IMR-90 (cell line): ENCODE measurements around the gene TRPC4AP. TPM values are rescaled to one million over a fixed set of nuclear protein-coding genes. Genes with fewer than 3 reads are reported as not detected.
A peak's percentile ranks its signal among the peaks of the same experiment; 100 is the strongest.

Source experiments
- ATAC-seq: fragments of 200-7000 bp; cut with Tn5 transposase; 2 replicates; pipeline ENCODE4 v1.9.1; 2020; ENCODE audit warnings: low read depth, mild to moderate bottlenecking, moderate library complexity
- BruUV-seq: library from RNA; stranded (reverse); fragments of 400-500 nt; replicated peaks from 2 replicates; lab custom pipeline; 2021; lab: Mats Ljungman, UMichigan
- CTCF ChIA-PET: fragments of 300-600 bp; formaldehyde crosslinking; extraction: SDS; loops from one replicate; lab custom pipeline; 2021; ENCODE audit warnings: antibody characterized with exemption; lab: Yijun Ruan, JAX
- POLR2A ChIA-PET: fragments of 300-600 bp; sonication (Branson Sonifier 250); formaldehyde crosslinking; loops from one replicate; lab custom pipeline; 2022; ENCODE audit warnings: antibody characterized with exemption; ENCODE audit not compliant: unreplicated experiment; lab: Charles Lee
- DNase-seq: peaks from one replicate; pipeline ENCODE4 v3.0.0; 2013
- H2AFZ ChIP-seq: replicated peaks from 2 replicates; pipeline ENCODE3; 2013; ENCODE audit warnings: low read length, mild to moderate bottlenecking; ENCODE audit not compliant: poor library complexity
- H2AK5ac ChIP-seq: 2 replicates; pipeline ENCODE4 v1.6.1; 2013; ENCODE audit warnings: low read depth, low read length, inconsistent platforms
- H2AK9ac ChIP-seq: replicated peaks from 2 replicates; pipeline ENCODE3; 2013; ENCODE audit warnings: mild to moderate bottlenecking, low read depth, low read length, moderate library complexity; ENCODE audit not compliant: poor library complexity
- H2BK120ac ChIP-seq: 2 replicates; pipeline ENCODE4 v1.6.1; 2013; ENCODE audit warnings: low read depth, low read length, inconsistent platforms
- H2BK15ac ChIP-seq: 3 replicates; pipeline ENCODE4 v1.6.1; 2013; ENCODE audit warnings: low read depth, low read length, inconsistent platforms
- H2BK20ac ChIP-seq: 2 replicates; pipeline ENCODE4 v1.6.1; 2013; ENCODE audit warnings: low read depth, mild to moderate bottlenecking, inconsistent platforms, low read length, moderate library complexity
- H2BK5ac ChIP-seq: 2 replicates; pipeline ENCODE4 v1.6.1; 2013; ENCODE audit warnings: mild to moderate bottlenecking, low read depth, low read length, inconsistent platforms; ENCODE audit not compliant: poor library complexity, severe bottlenecking
- H3K14ac ChIP-seq: replicated peaks from 2 replicates; pipeline ENCODE4 v1.6.1; 2013; ENCODE audit warnings: low read depth, low read length, inconsistent platforms
- H3K18ac ChIP-seq: 2 replicates; pipeline ENCODE4 v1.6.1; 2013; ENCODE audit warnings: low read depth, low read length, control low read depth
- H3K23ac ChIP-seq: 2 replicates; pipeline ENCODE4 v1.6.1; 2013; ENCODE audit warnings: low read depth, low read length, inconsistent platforms
- H3K27ac ChIP-seq: 2 replicates; pipeline ENCODE4 v1.5.1; 2013; ENCODE audit warnings: mild to moderate bottlenecking, control low read depth, low read length; ENCODE audit not compliant: insufficient read depth
- H3K27me3 ChIP-seq: 2 replicates; pipeline ENCODE4 v1.6.1; 2013; ENCODE audit warnings: low read length; ENCODE audit not compliant: control insufficient read depth, insufficient read depth
- H3K36me3 ChIP-seq: 2 replicates; pipeline ENCODE4 v1.6.1; 2013; ENCODE audit warnings: low read length, mixed read lengths; ENCODE audit not compliant: control insufficient read depth, insufficient read depth
- H3K4ac ChIP-seq: 2 replicates; pipeline ENCODE4 v1.6.1; 2013; ENCODE audit warnings: low read depth, low read length, inconsistent platforms
- H3K4me1 ChIP-seq: 2 replicates; pipeline ENCODE4 v1.6.1; 2013; ENCODE audit warnings: low read length, mixed read lengths; ENCODE audit not compliant: control insufficient read depth, insufficient read depth
- H3K4me2 ChIP-seq: 2 replicates; pipeline ENCODE4 v1.6.1; 2013; ENCODE audit warnings: low read depth, mild to moderate bottlenecking, control low read depth, low read length, moderate library complexity
- H3K4me3 ChIP-seq: 2 replicates; pipeline ENCODE4 v1.5.1; 2013; ENCODE audit warnings: low read depth, mild to moderate bottlenecking, control low read depth, low read length, moderate library complexity; ENCODE audit not compliant: insufficient read depth
- H3K56ac ChIP-seq: 2 replicates; pipeline ENCODE4 v1.6.1; 2013; ENCODE audit warnings: low read length, inconsistent platforms; ENCODE audit not compliant: insufficient read depth; ENCODE audit errors: extremely low read depth
- H3K79me1 ChIP-seq, 2 experiments: 2 replicates each; pipeline ENCODE4 v1.6.1; 2013; ENCODE audit warnings: low read length in 2 of 2, inconsistent platforms in 1 of 2, low read depth in 1 of 2
- H3K9ac ChIP-seq: 2 replicates; pipeline ENCODE4 v1.6.1; 2013; ENCODE audit warnings: low read depth, low read length, control low read depth
- H3K9me1 ChIP-seq: 2 replicates; pipeline ENCODE4 v1.6.1; 2013; ENCODE audit warnings: low read length, inconsistent platforms; ENCODE audit not compliant: insufficient read depth
- H3K9me3 ChIP-seq: 2 replicates; pipeline ENCODE4 v1.6.1; 2013; ENCODE audit warnings: low read length; ENCODE audit not compliant: control insufficient read depth, insufficient read depth
- H4K20me1 ChIP-seq: 2 replicates; pipeline ENCODE4 v1.6.1; 2013; ENCODE audit warnings: low read length, inconsistent platforms; ENCODE audit not compliant: insufficient read depth
- H4K5ac ChIP-seq: 2 replicates; pipeline ENCODE4 v1.6.1; 2013; ENCODE audit warnings: mild to moderate bottlenecking, low read depth, low read length, control low read depth
- H4K8ac ChIP-seq, 2 experiments: 2 replicates each; pipeline ENCODE4 v1.6.1; 2013; ENCODE audit warnings: low read depth in 2 of 2, low read length in 2 of 2, control low read depth in 1 of 2, inconsistent platforms in 1 of 2
- H4K91ac ChIP-seq: 2 replicates; pipeline ENCODE4 v1.6.1; 2013; ENCODE audit warnings: low read depth, low read length, inconsistent platforms; ENCODE audit not compliant: insufficient read depth
- BHLHE40 ChIP-seq: fragments of 150-350 bp; IDR thresholded peaks from 2 replicates; pipeline ENCODE4 v1.6.1; 2016; ENCODE audit warnings: mild to moderate bottlenecking, low read depth, low read length
- CEBPB ChIP-seq: IDR thresholded peaks from 2 replicates; pipeline ENCODE4 v1.6.1; 2012; ENCODE audit warnings: low read depth, low read length, improper control_type of control experiment
- CHD1 ChIP-seq: IDR thresholded peaks from 2 replicates; pipeline ENCODE4 v1.6.1; 2012; ENCODE audit warnings: low read depth, low read length, improper control_type of control experiment
- FOS ChIP-seq: fragments of 150-350 bp; IDR thresholded peaks from 2 replicates; pipeline ENCODE4 v1.6.1; 2016; ENCODE audit warnings: low read depth, low read length
- MAFK ChIP-seq: IDR thresholded peaks from 2 replicates; pipeline ENCODE4 v1.6.1; 2012; ENCODE audit warnings: low read depth, low read length, improper control_type of control experiment
- MAZ ChIP-seq: IDR thresholded peaks from 2 replicates; pipeline ENCODE4 v1.6.1; 2012; ENCODE audit warnings: low read depth, mild to moderate bottlenecking, low read length, improper control_type of control experiment, moderate library complexity, borderline replicate concordance
- MXI1 ChIP-seq: IDR thresholded peaks from 2 replicates; pipeline ENCODE4 v1.6.1; 2012; ENCODE audit warnings: low read depth, mild to moderate bottlenecking, low read length, moderate library complexity, borderline replicate concordance
- NFE2L2 ChIP-seq: fragments of 150-350 bp; IDR thresholded peaks from 2 replicates; pipeline ENCODE4 v1.6.1; 2016; ENCODE audit warnings: low read depth, mild to moderate bottlenecking, low read length
- POLR2A ChIP-seq: IDR thresholded peaks from 2 replicates; pipeline ENCODE4 v1.6.1; 2012; ENCODE audit warnings: mild to moderate bottlenecking, low read depth, low read length
- RAD21 ChIP-seq: IDR thresholded peaks from 2 replicates; pipeline ENCODE4 v1.6.1; 2012; ENCODE audit warnings: low read length, improper control_type of control experiment
- RCOR1 ChIP-seq: IDR thresholded peaks from 2 replicates; pipeline ENCODE4 v1.6.1; 2012; ENCODE audit warnings: mild to moderate bottlenecking, low read length, improper control_type of control experiment; ENCODE audit not compliant: insufficient replicate concordance
- RFX5 ChIP-seq: IDR thresholded peaks from 2 replicates; pipeline ENCODE4 v1.8.0; 2012; ENCODE audit warnings: low read depth, mild to moderate bottlenecking, low read length, moderate library complexity
- SMC3 ChIP-seq: fragments of 150-350 bp; IDR thresholded peaks from 2 replicates; pipeline ENCODE4 v1.6.1; 2016; ENCODE audit warnings: low read depth, mild to moderate bottlenecking, antibody characterized with exemption, low read length, moderate library complexity
- WGBS, 2 experiments: methylation state at CpG; one replicate each; pipeline versions ENCODE4 v1.1.5 to v1.1.7; 2013; ENCODE audit warnings: missing lambda C conversion rate in 2 of 2; ENCODE audit not compliant: insufficient read length in 1 of 2; ENCODE audit errors: extremely low coverage in 2 of 2; 5-methylcytosine and 5-hydroxymethylcytosine counted together
- dilution Hi-C: fragments of 300-500 bp; cut with HindIII; formaldehyde crosslinking; loops from one replicate; pipeline ENCODE4 v1.14.3; 2018; ENCODE audit warnings: low sequenced_read_pairs; ENCODE audit not compliant: unreplicated experiment
- in situ Hi-C: fragments of 300-500 bp; cut with MboI; formaldehyde crosslinking; loops from 3 replicates; pipeline ENCODE4 v1.14.3; 2019; ENCODE audit warnings: low sequenced_read_pairs, inconsistent platforms, mixed read lengths
- intact Hi-C: fragments of 100-400 bp; cut with micrococcal nuclease; formaldehyde crosslinking; loops from 2 replicates; pipeline ENCODE4 v1.10.0; 2022
- polyA plus RNA-seq, 3 experiments: library from polyadenylated mRNA; depleted of rRNA; stranded (reverse); fragments of >200 nt; gene quantifications; 2 replicates each; pipeline ENCODE4 v1.2.3, GENCODE V29; 2012; ENCODE audit warnings: low replicate concordance in 1 of 3
- total RNA-seq: library from RNA; depleted of rRNA; stranded (reverse); fragments of >200 nt; gene quantifications from 2 replicates; pipeline ENCODE4 v1.2.3, GENCODE V29; 2012
- TF ChIP-seq, protein P1 (sequence below): fragments of 150-350 bp; IDR thresholded peaks from 2 replicates; pipeline ENCODE4 v1.6.1; 2017; ENCODE audit warnings: mild to moderate bottlenecking, antibody characterized with exemption, low read length, low read depth
- TF ChIP-seq, protein P2 (sequence below): conservative IDR thresholded peaks from 2 replicates; pipeline ENCODE4 v1.5.1; 2012; ENCODE audit warnings: mild to moderate bottlenecking, low read depth, low read length, improper control_type of control experiment
- TF ChIP-seq, protein P3 (sequence below): fragments of 150-350 bp; IDR thresholded peaks from 2 replicates; pipeline ENCODE4 v1.6.1; 2016; ENCODE audit warnings: low read depth, mild to moderate bottlenecking, low read length, moderate library complexity, borderline replicate concordance

TRPC4AP gene
- total and polyA plus RNA-seq, 2 of the 4 experiments (the other 2 are of a cell fraction) = 41.0 to 81.0 TPM

DNA sequence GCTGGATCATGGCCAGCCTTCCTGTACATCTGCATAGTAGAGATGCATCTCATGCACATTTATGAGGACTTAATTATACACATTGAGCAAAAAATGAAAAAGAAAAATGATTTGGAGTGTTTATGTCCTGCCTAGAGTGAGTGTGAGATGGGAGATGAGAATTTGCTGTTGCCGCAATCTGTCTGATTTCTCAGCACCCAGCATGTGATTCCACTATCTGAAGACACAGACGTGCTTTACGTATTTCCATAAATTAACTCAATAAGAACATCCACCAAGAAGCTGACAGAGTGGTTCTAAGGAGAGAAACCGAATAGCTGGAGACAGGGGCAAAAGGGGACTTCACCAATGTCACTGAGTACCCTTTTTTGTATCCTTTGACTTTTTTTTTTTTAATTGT lies 39.3 kb upstream of the TRPC4AP start:
- DNase-seq = no peak
- peaks cover 27% of the 10 kb centered on the region for H3K36me3 ChIP-seq
- no CpG with 5 or more reads among the region's 4 CpGs for WGBS, 2 experiments
- in situ Hi-C loops (loop anchor here (25.0 kb wide), 1 partner anchor 305 kb away; the partner anchor contains the start of gene GDF5), dilution Hi-C loops (no loop called here), intact Hi-C loops (no loop called here)
- H2BK15ac ChIP-seq = no peak overlapping the region
- no peak for ATAC-seq
- no peak overlapping the region for H4K8ac ChIP-seq
- no peaks in the 10 kb centered on the region; the same call in 1 of the 2 replicates for H4K20me1 ChIP-seq
- no peak overlapping the region for H2AK5ac ChIP-seq
- no peak overlapping the region for H4K91ac ChIP-seq
- H4K5ac ChIP-seq = no peak overlapping the region
- H3K4me1 ChIP-seq = peaks cover 3% of the 10 kb centered on the region
- no peak overlapping the region for H2BK120ac ChIP-seq
- H3K18ac ChIP-seq = no peak overlapping the region
- no peaks in the 10 kb centered on the region for H3K9me3 ChIP-seq
- BruUV-seq = no TSS peak
- no peak for TF ChIP-seq RFX5
- TF ChIP-seq RCOR1 = no peak
- TF ChIP-seq NFE2L2 = no peak
- no peak for TF ChIP-seq MXI1
- no peak for TF ChIP-seq CEBPB
- TF ChIP-seq RAD21 = no peak
- no peak for TF ChIP-seq MAFK
- TF ChIP-seq, protein P1, sequence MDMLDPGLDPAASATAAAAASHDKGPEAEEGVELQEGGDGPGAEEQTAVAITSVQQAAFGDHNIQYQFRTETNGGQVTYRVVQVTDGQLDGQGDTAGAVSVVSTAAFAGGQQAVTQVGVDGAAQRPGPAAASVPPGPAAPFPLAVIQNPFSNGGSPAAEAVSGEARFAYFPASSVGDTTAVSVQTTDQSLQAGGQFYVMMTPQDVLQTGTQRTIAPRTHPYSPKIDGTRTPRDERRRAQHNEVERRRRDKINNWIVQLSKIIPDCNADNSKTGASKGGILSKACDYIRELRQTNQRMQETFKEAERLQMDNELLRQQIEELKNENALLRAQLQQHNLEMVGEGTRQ = no peak
- TF ChIP-seq POLR2A = no peak
- TF ChIP-seq BHLHE40 = no peak
- TF ChIP-seq, protein P2, sequence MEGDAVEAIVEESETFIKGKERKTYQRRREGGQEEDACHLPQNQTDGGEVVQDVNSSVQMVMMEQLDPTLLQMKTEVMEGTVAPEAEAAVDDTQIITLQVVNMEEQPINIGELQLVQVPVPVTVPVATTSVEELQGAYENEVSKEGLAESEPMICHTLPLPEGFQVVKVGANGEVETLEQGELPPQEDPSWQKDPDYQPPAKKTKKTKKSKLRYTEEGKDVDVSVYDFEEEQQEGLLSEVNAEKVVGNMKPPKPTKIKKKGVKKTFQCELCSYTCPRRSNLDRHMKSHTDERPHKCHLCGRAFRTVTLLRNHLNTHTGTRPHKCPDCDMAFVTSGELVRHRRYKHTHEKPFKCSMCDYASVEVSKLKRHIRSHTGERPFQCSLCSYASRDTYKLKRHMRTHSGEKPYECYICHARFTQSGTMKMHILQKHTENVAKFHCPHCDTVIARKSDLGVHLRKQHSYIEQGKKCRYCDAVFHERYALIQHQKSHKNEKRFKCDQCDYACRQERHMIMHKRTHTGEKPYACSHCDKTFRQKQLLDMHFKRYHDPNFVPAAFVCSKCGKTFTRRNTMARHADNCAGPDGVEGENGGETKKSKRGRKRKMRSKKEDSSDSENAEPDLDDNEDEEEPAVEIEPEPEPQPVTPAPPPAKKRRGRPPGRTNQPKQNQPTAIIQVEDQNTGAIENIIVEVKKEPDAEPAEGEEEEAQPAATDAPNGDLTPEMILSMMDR = no peak
- no peak for TF ChIP-seq FOS
- TF ChIP-seq, protein P3, sequence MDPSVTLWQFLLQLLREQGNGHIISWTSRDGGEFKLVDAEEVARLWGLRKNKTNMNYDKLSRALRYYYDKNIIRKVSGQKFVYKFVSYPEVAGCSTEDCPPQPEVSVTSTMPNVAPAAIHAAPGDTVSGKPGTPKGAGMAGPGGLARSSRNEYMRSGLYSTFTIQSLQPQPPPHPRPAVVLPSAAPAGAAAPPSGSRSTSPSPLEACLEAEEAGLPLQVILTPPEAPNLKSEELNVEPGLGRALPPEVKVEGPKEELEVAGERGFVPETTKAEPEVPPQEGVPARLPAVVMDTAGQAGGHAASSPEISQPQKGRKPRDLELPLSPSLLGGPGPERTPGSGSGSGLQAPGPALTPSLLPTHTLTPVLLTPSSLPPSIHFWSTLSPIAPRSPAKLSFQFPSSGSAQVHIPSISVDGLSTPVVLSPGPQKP = no peak
- TF ChIP-seq SMC3 = no peak
- TF ChIP-seq MAZ = no peak
- no peak for TF ChIP-seq CHD1
- H2AK9ac ChIP-seq = no peak overlapping the region
- H2BK20ac ChIP-seq = no peak overlapping the region
- no peak overlapping the region for H3K56ac ChIP-seq
- H3K4me3 ChIP-seq = no peak overlapping the region
- ChIA-PET POLR2A (no interaction called here), CTCF (interaction anchor here (0.6 to 1.5 kb wide), 2 partner anchors 36 to 134 kb away, joined by 3 read pairs; no protein-coding TSS in a partner anchor)
- H3K23ac ChIP-seq = no peak overlapping the region
- H3K4ac ChIP-seq = peak overlapping the region; percentile 54; the same call in 1 of the 2 replicates
- H2BK5ac ChIP-seq = no peak overlapping the region
- H2AFZ ChIP-seq = no peak overlapping the region
- H3K27ac ChIP-seq = no peak overlapping the region
- peaks cover 14% of the 10 kb centered on the region for H3K9me1 ChIP-seq
- H3K4me2 ChIP-seq = no peak overlapping the region
- no peak overlapping the region for H3K14ac ChIP-seq
- peaks cover 0 to 12% of the 10 kb centered on the region in 2 experiments; a peak in 2 of 4 replicates for H3K79me1 ChIP-seq
- no peaks in the 10 kb centered on the region for H3K27me3 ChIP-seq
- no peak overlapping the region for H3K9ac ChIP-seq
